HG02571 (cell line): ENCODE measurements around the gene PROB1.
"Not testable (repeated sequence)": the region's sequence is repeated elsewhere in the genome, so short reads cannot be mapped to it uniquely, and the experiment has no call there.

Source experiments
- ATAC-seq: cut with Tn5 transposase; IDR thresholded peaks from one replicate; pipeline ENCODE4 v1.9.1; 2021; ENCODE audit warnings: mild to moderate bottlenecking, moderate library complexity; ENCODE audit not compliant: unreplicated experiment

PROB1 gene

GRCh38 chr5:139393497-139394122, 1.3 kb downstream of the PROB1 start:
- ATAC-seq = no peak

GRCh38 chr5:139392678-139393496, 2.0 kb downstream of the PROB1 start:
- ATAC-seq = peak; percentile 44

DNA sequence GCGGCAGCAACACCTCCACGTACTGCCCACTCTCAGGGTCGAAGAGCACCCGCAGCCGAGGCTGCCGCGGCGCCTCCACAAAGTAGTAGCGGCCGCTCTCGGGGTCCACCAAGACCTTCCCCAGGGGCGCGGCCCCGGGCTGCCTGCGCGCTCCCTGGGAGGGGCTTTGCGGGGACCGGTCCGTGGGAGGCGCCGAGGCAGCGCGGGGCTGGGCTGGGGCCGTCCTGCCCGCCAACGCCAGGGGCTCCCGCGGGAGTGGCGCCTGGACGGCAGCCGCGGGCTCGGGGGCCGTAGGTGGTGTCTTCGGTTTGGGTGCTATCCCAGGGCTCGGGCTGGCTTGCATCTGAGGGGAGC, 2.6 kb downstream of the PROB1 start:
- ATAC-seq = no peak

DNA sequence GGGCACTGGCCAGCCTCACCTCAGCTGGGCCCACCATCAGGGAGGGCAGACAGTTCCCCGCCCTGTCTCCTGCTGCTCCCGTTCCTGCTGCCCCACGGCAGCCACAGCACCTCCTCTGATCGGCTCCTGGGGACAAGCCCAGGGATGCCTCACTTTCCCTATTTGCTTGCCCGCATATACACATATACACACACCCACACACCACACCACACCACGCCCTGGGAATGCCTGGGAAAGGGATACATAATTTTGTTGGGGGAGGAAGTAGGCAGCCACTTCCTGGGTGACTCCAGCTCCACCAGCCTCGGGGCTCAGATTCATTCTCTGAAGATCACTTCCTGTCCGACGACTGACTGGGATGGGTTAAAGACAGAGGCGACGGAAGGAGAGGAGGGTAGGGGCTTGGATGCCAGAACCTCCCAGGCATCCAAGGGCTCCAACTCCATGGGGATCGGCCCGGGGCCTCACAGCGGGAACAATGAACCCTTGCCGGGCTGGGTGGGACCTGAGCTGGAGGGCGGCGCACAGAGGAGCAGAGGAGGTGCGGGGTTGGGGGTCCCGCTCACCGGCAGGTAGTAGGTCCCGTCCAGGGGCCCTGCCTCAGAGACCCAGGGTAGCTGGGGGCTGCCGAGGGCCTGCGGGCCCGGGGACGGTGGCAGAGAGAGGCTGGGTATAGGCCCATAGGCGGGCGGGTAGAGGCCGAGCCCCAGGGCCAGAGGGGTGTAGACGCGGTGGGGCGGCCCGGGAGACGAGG, 3.2 kb downstream of the PROB1 start:
- peak; percentile 1 for ATAC-seq

DNA sequence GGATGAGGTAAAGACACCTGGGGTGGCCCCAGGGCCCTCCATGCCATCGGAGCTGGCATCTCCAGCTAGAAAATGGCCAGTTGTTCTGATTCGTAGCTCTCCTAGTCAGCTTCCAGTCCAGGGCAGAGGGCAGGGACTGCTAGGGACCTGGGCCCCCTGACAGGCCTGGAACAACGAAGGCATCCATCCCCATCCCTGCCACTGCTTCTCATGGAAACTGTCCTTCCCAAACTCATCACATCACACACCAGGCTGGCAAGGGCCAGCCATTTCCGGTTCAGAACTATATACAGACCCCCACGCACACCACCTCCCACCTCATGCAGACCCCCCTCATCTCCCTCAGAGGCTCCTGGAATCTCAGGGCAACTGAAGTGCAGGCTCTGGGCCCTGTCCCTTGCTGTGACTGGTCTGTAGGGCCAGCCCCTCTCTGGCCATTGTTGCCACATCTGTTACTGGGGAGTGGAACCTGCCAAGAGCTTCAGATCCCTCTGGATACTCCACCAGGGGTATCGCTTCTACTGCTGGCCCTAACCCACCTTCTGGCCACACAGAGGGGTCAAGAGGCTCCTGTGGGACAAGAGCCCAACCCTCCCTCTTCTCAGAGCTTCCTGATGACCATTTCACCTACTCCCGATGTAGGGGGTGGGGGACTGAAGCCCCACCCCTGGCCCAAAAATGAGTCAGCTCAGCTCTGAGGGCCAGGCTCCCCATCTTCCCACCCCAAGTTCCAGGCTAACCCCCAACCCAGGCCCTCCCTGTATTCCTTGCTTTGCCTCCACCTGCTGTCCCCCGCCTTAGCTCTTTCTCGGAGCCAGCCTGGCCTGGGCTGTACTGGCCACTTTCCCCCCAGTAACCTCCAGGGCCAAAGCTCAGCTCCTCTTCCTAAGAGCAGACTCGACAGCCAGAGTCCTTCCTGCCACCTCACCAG, 4.0 kb downstream of the PROB1 start:
- ATAC-seq = no peak

DNA sequence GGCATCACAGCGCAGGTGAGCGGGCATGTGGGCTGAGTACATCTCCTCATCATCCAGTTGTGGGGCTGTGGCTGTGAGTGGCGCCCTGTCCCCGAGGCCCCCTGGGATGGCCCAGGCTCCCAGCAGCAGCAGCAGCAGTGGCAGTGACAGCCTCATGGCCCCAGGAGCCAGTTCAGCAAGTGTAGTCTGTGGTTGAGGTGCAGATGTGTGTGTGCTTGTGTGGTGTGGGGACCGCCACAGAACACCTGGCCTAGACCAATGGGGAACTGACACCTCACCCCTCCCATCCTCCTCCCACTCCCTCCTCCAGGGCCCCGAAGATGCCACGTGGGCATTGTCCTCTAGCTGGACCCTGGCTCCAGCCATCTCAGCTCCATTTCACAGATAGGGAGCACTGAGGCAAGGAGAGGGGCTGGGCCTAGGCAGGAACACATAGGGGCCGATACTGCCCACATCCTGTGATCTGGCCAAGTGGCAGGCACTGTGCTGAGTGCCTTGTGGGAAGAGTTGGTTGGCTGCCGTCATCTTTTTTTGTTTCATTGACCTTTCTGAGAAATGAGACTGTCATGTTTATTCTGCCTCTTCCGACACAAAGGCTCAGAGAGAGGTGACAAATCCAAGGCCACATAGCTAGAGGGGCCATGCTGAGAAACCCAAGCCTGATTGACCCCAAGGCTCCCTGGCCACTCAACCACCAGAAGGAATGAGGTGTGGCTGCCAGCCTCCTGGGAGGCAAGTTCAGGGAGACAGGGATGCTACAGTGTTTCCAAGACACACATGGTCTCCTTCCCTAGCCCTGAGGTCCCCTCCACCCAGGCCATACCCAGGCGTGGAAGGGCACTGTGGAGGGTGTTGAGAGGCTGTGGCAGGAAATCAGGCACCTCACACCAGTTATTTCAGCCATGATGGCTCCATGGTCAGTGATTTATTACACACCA, 4.9 kb downstream of the PROB1 start, which contains the start of gene MZB1:
Gene MZB1, minus strand, starts transcription at position 213 of the 938 bp plus-strand sequence. Its CDS starts 57 bp downstream, at position 156.
- peak; percentile 35 for ATAC-seq

- ATAC-seq = no peak
These were observed 6.6 kb downstream of the PROB1 start for GRCh38 chr5:139388198-139388821.

- no peak for ATAC-seq
These were observed 7.2 kb downstream of the PROB1 start for GRCh38 chr5:139387611-139388197.

DNA sequence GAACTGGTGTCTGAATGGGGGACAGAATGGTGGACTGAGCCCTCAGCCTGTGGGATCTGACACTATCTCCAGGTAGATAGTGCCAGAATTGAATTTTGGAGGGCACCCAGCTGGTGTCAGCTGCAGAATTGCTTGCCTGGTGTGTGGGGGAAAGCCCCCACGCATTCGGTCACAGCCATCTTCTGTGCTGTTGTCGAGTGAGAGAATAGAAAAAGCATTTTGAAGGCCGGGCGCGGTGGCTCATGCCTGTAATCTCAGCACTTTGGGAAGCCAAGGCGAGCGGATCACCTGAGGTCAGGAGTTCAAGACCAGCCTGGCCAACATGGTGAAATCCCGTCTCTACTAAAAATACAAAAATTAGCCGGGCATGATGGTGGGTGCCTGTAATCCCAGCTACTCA, 7.9 kb downstream of the PROB1 start:
- not testable (repeated sequence) for ATAC-seq

- ATAC-seq = no peak
These were observed 8.9 kb downstream of the PROB1 start for GRCh38 chr5:139386050-139386438.

DNA sequence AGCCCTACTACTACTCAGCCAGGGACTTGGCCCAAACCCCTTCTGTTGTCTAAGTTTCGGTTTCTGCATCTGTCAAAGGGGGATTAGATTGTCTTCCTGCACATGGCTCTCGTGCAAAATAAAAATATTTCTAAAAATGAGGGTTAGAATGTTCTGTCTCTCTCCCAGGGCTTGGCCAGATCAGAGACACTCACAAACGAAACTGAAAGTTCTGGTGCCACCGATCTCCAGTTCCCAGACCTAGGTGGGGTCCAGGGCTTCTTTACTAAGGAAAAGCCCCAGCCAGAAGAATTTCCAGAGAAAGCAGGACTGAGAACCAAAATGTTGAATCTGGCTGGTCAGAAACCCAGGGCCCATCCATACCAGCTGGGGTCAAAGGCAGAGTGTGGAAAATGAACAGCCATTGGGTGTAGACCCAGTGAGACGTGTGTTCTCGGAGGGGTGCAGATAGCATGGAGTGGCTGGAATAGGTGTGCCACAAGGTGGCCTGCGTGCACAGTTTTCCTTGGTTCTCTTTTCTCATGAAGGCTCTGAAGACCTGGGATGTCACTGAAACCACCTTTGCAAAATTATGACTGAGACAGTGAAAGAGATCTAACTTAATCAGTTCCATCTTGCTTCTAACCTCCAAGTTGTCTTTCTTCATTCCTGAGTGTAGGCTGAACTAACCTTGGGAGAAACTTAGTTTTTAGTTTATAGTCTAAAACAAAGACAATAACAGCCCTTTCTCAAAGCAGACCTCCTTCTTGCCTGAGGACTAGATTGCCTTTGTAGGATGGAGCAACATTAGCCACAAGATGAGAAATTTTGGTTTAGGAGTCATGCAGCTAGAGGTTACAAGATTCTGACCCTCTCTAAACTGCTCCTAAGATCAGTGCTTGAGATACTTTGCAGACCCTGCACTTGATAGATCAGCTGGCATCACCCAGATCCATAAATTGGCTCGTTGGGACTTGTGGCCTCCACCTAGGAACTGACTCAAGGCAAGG, 9.5 kb downstream of the PROB1 start:
- ATAC-seq = no peak

- no peak for ATAC-seq
These were observed 10.3 kb downstream of the PROB1 start for GRCh38 chr5:139384591-139385051.

DNA sequence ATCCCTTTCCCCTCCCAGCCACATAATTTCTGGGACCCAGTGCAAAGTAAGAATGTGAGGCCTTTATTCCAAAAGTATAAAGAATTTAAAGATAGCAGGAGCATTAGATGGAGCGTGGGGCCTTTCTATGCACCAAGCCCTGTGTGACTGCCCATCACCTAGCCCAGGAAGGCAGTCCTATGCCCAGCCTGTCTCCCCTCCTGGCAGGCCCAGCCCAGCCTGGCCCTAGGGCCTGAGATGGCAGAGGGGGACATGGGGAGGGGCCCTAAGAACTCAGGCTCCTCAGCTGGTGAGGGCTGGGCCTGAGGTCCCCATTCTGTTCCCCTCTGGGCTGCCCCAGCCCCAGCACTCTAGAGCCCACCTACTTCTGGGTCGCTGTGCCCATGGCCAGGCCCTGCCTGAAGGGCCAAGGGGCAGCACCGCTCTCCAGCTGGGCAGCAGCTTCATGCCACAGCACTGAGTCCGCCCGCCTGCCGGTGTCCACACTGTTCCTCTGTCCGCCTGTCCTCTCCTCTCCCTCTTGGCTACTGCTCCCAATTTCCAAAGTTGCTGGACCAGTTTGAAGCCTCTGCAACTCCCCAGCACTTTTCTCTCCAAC, 10.8 kb downstream of the PROB1 start:
- no peak for ATAC-seq

GRCh38 chr5:139383275-139383992, 11.5 kb downstream of the PROB1 start, which contains the start of gene SLC23A1:
Gene SLC23A1 (minus strand): TSS chr5:139383297. CDS start chr5:139383253, 44 bp downstream.
- no peak for ATAC-seq

GRCh38 chr5:139382807-139383206, 12.1 kb downstream of the PROB1 start:
- no peak for ATAC-seq
